ENCODE measurements around the gene FUCA2. TPM values are rescaled to one million over a fixed set of nuclear protein-coding genes. Genes with fewer than 3 reads are reported as not detected.

Gene FUCA2, protein sequence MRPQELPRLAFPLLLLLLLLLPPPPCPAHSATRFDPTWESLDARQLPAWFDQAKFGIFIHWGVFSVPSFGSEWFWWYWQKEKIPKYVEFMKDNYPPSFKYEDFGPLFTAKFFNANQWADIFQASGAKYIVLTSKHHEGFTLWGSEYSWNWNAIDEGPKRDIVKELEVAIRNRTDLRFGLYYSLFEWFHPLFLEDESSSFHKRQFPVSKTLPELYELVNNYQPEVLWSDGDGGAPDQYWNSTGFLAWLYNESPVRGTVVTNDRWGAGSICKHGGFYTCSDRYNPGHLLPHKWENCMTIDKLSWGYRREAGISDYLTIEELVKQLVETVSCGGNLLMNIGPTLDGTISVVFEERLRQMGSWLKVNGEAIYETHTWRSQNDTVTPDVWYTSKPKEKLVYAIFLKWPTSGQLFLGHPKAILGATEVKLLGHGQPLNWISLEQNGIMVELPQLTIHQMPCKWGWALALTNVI
- total RNA-seq = 48.9 and 52.3 TPM in 2 replicates
- long read RNA-seq, transcript FUCA2-201 (7 exons, 2,356 nt) = major isoform, 217 of 262 reads
- long read RNA-seq, partial matches to known transcripts = 20 of 262 reads
- long read RNA-seq, other reads (novel, unspliced or antisense) = 25 of 262 reads

DNA sequence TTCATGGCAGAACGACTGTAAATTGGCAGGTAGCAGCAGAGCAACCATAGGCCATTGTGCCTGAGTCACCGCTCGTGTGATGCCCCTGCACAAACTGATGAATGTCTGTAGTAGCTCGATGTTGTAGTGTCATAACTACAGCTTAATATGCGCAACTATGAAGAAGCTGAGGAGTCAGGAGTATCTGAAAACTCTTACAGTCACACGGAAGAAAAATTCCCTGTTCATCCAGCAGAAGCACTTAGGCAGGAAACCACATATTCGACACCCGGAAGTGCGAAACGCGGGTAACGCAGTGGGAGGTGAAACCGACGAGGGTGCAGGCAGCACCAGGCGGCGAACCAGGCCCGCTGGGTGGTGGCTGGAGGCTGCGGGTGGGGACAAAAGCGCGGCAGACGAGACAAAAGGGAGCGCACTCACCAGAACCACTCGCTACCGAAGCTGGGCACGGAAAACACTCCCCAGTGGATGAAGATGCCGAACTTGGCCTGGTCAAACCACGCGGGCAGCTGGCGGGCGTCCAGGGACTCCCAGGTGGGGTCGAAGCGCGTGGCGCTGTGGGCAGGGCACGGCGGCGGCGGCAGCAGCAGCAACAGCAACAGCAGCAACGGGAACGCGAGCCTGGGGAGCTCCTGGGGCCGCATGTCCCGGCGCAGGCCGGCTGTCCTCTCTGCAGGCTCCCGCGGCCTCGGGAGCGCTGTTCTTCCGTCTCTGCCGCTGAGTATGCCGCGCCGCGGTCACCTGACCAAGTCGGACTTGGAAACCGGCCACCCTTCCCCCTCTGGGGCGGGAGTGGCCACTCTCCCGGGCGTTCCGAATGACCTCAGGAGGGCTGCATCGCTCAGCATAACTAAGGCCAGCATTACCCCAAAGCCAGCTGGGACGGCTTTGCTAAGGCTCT, at the start of gene FUCA2:
Gene FUCA2, minus strand, starts transcription at position 730 of the 901 bp plus-strand sequence. Its CDS starts 86 bp downstream, at position 644.
- peak; percentile 67 for DNase-seq (ENCODE audit: low read depth, low spot score)
- H3K4me3 Mint-ChIP-seq = peak within 1 kb of the TSS; percentile 92
- peaks cover 2% of the 10 kb centered on the region for H3K9me3 Mint-ChIP-seq
- TF ChIP-seq, protein P1, sequence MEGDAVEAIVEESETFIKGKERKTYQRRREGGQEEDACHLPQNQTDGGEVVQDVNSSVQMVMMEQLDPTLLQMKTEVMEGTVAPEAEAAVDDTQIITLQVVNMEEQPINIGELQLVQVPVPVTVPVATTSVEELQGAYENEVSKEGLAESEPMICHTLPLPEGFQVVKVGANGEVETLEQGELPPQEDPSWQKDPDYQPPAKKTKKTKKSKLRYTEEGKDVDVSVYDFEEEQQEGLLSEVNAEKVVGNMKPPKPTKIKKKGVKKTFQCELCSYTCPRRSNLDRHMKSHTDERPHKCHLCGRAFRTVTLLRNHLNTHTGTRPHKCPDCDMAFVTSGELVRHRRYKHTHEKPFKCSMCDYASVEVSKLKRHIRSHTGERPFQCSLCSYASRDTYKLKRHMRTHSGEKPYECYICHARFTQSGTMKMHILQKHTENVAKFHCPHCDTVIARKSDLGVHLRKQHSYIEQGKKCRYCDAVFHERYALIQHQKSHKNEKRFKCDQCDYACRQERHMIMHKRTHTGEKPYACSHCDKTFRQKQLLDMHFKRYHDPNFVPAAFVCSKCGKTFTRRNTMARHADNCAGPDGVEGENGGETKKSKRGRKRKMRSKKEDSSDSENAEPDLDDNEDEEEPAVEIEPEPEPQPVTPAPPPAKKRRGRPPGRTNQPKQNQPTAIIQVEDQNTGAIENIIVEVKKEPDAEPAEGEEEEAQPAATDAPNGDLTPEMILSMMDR (conservative IDR thresholded peaks at IDR 0.05) = no peak
- no peaks in the 10 kb centered on the region for H3K27me3 Mint-ChIP-seq (ENCODE audit: low read depth)
- H3K36me3 Mint-ChIP-seq (ENCODE audit: low read depth) = peaks cover 9% of the 10 kb centered on the region
- peaks cover 38% of the 10 kb centered on the region for H3K4me1 Mint-ChIP-seq
- H3K27ac Mint-ChIP-seq (ENCODE audit: unreplicated experiment) = peak within 1 kb of the TSS; percentile 97

DNA sequence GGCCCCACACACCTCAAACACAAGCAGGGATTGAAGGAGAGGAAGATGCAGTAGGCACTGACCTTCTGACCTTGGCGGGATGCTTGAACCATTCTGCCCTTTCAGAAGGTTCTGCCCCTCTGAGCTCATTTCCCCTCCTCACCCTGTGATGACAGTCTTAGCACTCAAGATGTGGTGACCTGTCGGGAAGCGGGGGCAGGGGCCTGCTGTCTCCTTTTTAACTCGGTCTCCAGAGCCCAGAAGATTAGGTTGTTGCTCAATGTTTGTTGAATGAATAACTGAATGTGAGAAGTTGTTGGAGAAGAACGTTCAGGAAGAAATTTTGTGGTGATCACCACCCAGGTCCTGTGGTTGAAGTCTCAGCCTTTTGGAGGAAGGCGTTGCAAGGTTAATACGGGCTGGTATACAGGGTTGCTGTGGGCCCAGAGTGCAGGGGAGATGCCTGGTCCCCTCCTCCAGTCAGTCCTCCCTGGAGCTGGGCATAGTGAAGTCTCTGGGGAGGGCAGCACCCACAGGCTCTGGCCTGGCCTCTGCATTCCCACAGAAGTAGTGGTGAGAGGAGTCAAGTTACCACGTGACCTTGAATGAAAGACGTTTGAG, 49.7 kb upstream of the FUCA2 start:
- Mint-ChIP-seq H3K4me3 (no peak overlapping the region), H3K9me3 (no peaks in the 10 kb centered on the region), H3K4me1 (no peaks in the 10 kb centered on the region), H3K27ac (ENCODE audit: unreplicated experiment) (peak overlapping the region; percentile 43), H3K36me3 (ENCODE audit: low read depth) (no peaks in the 10 kb centered on the region), H3K27me3 (ENCODE audit: low read depth) (no peaks in the 10 kb centered on the region)
- DNase-seq (ENCODE audit: low read depth, low spot score) = no peak
- TF ChIP-seq, protein P1 (conservative IDR thresholded peaks at IDR 0.05) = no peak

DNA sequence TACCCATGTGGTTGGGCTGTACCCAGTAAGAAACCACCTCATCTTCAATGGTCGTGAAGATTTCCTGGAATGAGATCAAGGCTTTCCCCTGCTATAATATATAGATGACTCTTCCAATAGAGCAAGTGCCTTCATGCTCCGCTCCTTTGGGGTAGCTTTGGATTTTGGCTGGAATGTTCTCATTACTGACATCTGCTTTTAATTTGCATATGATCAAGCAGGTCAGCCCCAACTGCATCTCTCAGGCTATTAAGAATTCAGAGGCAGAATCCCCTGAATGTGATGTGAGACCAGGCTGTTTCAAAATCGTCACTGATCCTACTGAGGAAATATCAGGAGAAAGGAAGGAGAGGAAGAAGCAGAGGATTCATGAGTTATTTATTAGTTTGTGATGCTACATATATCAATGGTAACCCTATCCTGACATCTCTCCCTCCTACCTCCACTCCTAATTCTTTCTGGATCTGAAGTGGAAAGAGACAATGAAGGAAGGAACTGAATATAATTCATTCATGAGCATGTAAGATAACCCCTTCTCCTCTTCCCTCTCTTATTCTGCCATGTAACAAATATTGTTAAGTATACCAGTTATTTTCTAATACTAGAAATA, 47.6 kb upstream of the FUCA2 start:
- Mint-ChIP-seq H3K27me3 (ENCODE audit: low read depth) (no peaks in the 10 kb centered on the region), H3K27ac (ENCODE audit: unreplicated experiment) (no peak overlapping the region), H3K4me1 (no peaks in the 10 kb centered on the region), H3K9me3 (no peaks in the 10 kb centered on the region), H3K36me3 (ENCODE audit: low read depth) (no peaks in the 10 kb centered on the region), H3K4me3 (no peak overlapping the region)
- TF ChIP-seq, protein P1 (conservative IDR thresholded peaks at IDR 0.05) = no peak
- DNase-seq (ENCODE audit: low read depth, low spot score) = no peak

DNA sequence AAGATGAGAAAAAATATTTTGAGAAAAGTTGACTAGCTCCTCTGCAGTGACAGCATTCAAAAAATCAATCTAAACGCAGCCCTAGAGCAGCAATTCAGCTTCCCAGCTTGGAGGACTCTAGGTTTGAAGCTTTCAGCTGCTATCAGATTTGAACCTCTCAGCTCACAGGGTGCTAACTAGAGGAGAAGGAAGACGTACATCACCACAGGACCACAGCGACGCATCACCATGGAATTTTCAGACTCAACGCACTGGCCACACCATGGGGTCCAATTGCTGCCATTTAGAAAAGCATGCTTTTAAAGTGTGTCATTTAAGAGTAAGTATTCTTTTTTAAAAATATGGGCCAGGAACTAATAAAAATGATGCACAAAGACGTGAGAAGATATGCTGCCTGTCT, 45.0 kb upstream of the FUCA2 start:
- TF ChIP-seq, protein P1 (conservative IDR thresholded peaks at IDR 0.05) = no peak

DNA sequence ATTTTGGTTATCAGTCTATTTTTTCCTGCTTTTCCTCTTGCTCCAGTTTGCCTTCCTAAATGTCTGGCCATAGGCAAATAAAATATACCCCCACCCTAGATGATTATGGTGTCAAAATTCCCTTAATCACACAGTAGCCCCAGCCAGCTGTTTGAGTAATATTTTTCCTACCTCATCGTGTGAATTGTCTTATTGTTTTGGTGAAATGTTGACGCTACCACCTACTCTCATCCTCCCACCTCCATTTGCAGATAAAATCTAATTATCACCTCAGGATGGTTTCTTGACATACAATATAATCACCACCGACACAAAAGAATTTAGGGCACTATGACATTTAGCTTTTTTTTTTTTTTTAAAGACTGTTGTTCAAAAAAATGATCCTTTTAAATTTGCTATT, 44.1 kb upstream of the FUCA2 start:
- Mint-ChIP-seq H3K4me1 (no peaks in the 10 kb centered on the region), H3K27ac (ENCODE audit: unreplicated experiment) (no peak overlapping the region), H3K36me3 (ENCODE audit: low read depth) (no peaks in the 10 kb centered on the region), H3K9me3 (no peaks in the 10 kb centered on the region), H3K4me3 (no peak overlapping the region), H3K27me3 (ENCODE audit: low read depth) (no peaks in the 10 kb centered on the region)
- TF ChIP-seq, protein P1 (conservative IDR thresholded peaks at IDR 0.05) = no peak
- no peak for DNase-seq (ENCODE audit: low read depth, low spot score)

More for the DNA sequence above, 45.0 kb upstream of the FUCA2 start:
- DNase-seq (ENCODE audit: low read depth, low spot score) = no peak
- H3K4me1 Mint-ChIP-seq = no peaks in the 10 kb centered on the region
- no peak overlapping the region for H3K27ac Mint-ChIP-seq (ENCODE audit: unreplicated experiment)
- no peaks in the 10 kb centered on the region for H3K36me3 Mint-ChIP-seq (ENCODE audit: low read depth)
- H3K4me3 Mint-ChIP-seq = no peak overlapping the region
- no peaks in the 10 kb centered on the region for H3K27me3 Mint-ChIP-seq (ENCODE audit: low read depth)
- H3K9me3 Mint-ChIP-seq = no peaks in the 10 kb centered on the region

All from neural crest cell (in vitro differentiated cells).